Fibroblast of villous mesenchyme (primary cell): Measurements from ENCODE around the gene PSG5. TPM values are rescaled to one million over a fixed set of nuclear protein-coding genes. Genes with fewer than 3 reads are reported as not detected.
A peak's percentile ranks its signal among the peaks of the same experiment; 100 is the strongest.
"Not testable (repeated sequence)": the region's sequence is repeated elsewhere in the genome, so short reads cannot be mapped to it uniquely, and the experiment has no call there.

ENCODE experiments used
- DNase-seq: peaks from one replicate; pipeline ENCODE4 v3.0.0-alpha.2; 2010; ENCODE audit warnings: low read depth
- H3K4me3 ChIP-seq: 2 replicates; pipeline ENCODE4 v1.5.1; 2011; ENCODE audit warnings: low read depth, mild to moderate bottlenecking, low read length
- CTCF ChIP-seq: IDR thresholded peaks from 2 replicates; pipeline ENCODE4 v1.5.1; 2012; ENCODE audit warnings: low read depth, mild to moderate bottlenecking, low read length; ENCODE audit not compliant: insufficient read depth
- total RNA-seq: library from RNA; depleted of rRNA; stranded (reverse); fragments of >200 nt; gene quantifications from 2 replicates; pipeline ENCODE4 v1.2.3, GENCODE V29; 2012

Gene PSG5
- total RNA-seq: 39.3 and 45.3 TPM in 2 replicates

GRCh38 chr19:43186311-43186935 is at the start of gene PSG5:
PSG5 (minus strand) TSS chr19:43186536; CDS start chr19:43186405, 131 bp downstream.
- DNase-seq, H3K4me3 ChIP-seq: not testable (repeated sequence)

DNA sequence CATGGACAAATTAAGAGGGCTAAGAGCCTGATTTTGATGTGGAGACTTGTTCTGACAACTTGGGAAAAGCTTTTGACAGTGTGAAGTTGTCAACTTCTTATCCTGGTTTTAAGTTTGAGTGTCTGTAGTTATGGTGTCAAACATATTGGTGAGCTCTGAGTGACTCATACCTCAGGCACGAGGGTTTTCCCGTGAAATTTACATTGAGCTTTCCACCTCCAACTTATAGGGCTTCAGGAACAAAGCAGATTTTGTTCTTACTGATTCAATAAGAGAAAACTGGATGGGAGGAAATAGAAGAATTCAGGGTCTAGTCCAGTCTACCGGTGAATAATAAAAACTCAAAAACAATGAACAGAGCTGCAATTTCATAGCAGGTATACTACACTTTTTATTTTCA is 49.4 kb upstream of the PSG5 start:
- not testable (repeated sequence) for H3K4me3 ChIP-seq
- DNase-seq: peak; percentile 6

DNA sequence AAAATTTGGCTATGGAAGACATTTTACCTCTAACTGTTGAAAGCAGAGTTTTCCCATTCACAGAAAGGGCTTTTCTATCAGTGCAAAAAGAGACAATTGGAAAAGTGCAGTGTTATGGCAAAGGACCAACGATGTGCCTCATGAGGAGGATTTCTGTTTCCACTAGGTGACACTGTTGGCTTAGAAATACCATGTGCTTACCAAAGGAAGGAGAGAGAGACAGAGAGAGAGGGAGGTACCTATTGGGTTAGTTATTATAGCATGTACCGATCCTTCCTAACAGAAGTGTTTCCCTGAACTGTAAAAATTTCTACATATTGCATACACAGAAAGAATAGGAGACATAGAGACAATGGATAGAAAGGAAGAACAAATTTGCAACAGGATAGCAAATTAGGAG is 43.0 kb upstream of the PSG5 start:
- peak; percentile 35 for DNase-seq
- H3K4me3 ChIP-seq: no peak overlapping the region
- TF ChIP-seq CTCF: peak; percentile 44

GRCh38 chr19:43228730-43229129 is 42.4 kb upstream of the PSG5 start:
- H3K4me3 ChIP-seq, DNase-seq: not testable (repeated sequence)

- DNase-seq, H3K4me3 ChIP-seq: not testable (repeated sequence)
Measured at GRCh38 chr19:43226986-43227385, 40.6 kb upstream of the PSG5 start.

DNA sequence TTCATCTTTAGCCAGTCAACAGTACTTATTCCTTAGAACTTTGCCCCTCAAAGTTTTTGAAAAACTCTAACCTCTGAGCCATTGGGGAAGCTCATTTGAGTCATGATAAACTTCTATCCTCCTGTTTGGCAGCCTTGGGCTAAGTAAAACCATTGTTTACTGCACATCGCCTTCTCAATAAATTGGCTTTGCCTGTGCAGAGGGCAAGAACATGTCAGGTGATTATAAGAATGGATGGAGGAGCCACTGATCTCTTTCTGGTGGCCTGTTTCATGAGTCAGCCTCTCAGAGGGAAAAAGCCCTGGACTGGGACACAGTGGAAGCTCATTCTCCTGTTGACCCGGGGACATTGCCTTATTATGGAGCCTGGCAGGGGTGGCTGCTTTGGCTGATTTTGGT is 38.5 kb upstream of the PSG5 start:
- TF ChIP-seq CTCF: no peak
- DNase-seq: no peak
- H3K4me3 ChIP-seq: no peak overlapping the region

DNA sequence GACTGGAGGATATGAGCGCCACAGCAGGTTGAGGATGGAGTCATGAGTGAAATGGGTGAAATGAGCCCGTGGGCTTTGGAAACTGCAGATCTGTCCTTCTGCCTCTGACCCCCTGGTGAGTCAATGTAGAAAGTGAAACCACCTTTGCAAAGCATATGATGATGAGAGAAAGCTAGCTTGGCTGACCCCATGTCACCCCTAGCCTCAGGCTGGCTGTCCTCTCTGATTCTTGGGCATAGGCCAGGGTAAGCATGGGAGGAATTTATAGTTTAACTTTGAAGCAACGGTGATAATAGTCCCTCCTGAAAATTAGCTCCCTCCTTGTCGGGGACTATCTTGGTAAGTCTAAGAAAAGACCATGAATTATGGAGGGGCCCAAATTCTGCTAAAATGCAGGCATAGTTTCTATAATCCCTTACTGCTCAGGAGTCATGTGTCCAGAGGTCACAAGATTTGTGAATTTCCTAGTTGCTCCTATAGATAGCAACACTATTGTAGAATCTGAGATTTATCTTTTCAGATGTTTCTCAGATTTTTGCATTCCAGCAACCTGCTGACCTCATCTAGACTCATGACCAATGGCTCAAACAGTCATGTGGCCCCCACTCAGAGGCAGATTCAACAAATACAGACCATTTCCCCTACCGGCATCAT is 38.0 kb upstream of the PSG5 start:
- DNase-seq: peak; percentile 71
- H3K4me3 ChIP-seq: not testable (repeated sequence)

DNA sequence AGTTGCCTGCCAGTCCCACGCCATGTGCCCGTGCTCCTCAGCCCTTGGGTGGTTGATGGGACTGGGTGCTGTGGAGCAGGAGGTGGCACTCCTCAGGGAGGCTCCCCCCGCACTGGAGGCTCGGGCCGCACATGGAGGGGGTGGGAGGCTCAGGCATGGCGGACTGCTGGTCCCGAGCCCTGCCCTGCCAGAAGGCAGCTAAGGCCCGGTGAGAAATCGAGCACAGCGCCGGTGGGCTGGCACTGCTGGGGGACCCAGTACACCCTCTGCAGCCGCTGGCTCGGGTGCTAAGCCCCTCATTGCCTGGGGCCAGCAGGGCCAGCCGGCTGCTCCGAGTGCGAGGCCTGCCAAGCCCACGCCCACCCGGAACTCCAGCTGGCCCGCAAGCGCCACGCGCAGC is 35.6 kb upstream of the PSG5 start:
- DNase-seq, H3K4me3 ChIP-seq: not testable (repeated sequence)

- H3K4me3 ChIP-seq, DNase-seq: not testable (repeated sequence)
Measured at GRCh38 chr19:43219136-43219535, 32.8 kb upstream of the PSG5 start.

DNA sequence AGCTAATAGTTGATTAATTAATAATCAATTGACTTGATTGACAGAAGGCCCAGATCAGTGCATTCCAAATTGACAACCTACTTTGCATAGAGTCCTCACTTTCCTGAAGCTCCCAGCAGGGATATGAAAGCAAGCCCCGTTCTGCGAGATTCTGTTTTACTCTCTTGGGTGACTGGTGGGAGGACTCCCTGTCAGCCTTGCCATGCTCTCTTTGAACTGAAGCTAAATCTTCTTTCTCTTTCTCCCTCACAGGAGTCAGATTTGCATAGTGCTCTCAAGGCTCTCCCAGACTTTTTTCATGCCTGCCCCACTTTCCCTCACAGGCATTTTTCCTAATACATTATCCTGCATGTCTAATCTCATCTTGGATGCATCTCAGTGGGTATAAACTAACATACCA is 29.5 kb upstream of the PSG5 start:
- not testable (repeated sequence) for H3K4me3 ChIP-seq, DNase-seq

GRCh38 chr19:43207991-43208390 is 21.7 kb upstream of the PSG5 start:
- H3K4me3 ChIP-seq: no peak overlapping the region
- DNase-seq: no peak
- TF ChIP-seq CTCF: no peak
